Activated CD4-positive, alpha-beta T cell treated with anti-CD3 and anti-CD28 coated beads for 48 hours (primary cell): ENCODE results near the gene FPR1.
A peak's percentile ranks its signal among the peaks of the same experiment; 100 is the strongest.

Experiments used
- DNase-seq: peaks from one replicate; pipeline ENCODE4 v3.0.0-alpha.2; 2020

Gene FPR1

GRCh38 chr19:51733742-51734522, 17.7 kb downstream of the FPR1 start:
- DNase-seq: no peak

DNA sequence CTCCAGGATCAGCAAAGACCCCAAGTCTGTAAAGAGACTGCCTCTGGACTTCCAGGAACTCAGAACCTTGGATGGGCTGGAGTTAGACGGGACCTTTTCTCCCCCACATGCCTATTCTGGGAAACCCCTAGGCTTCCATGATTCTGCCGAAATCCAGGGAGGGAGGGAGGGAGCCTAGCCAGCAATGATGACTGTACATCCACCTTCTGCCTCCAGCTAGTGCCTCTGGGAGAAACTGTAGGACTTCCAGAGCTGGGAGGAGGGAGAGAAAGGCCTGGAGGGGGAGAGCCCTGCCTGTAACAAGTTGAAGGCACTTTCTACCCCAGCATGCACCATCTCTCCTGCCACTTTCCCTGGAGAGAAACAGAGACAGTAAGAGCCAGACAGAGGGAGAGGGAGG, 21.9 kb downstream of the FPR1 start:
- no peak for DNase-seq

DNA sequence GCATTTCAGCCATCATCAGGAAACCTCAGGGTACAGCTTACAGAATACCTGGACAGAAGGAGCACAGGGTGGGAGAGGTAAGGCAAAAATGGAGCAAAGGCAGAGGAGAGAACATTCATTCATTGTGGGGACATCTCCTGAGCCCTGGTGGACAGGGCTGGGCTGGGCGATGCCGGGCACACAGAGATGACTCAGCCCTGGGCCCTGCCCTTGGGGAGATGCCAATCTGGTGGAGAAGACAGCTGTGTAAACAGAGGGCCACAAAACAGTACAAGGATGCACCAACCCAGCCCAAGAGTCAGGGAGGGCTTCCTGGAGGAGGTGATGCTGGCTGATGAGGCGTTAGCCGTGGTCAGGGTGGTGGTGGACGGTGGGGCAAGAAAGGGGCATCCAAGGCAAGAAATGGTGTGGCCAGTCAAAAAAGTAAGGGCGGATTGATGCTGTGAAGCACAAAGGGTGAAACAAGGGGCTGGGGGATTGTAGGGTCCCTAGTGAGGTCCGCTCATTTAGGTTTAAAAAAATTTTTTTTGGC, 24.3 kb downstream of the FPR1 start:
- DNase-seq: no peak

GRCh38 chr19:51726049-51726448, 25.6 kb downstream of the FPR1 start:
- no peak for DNase-seq

DNA sequence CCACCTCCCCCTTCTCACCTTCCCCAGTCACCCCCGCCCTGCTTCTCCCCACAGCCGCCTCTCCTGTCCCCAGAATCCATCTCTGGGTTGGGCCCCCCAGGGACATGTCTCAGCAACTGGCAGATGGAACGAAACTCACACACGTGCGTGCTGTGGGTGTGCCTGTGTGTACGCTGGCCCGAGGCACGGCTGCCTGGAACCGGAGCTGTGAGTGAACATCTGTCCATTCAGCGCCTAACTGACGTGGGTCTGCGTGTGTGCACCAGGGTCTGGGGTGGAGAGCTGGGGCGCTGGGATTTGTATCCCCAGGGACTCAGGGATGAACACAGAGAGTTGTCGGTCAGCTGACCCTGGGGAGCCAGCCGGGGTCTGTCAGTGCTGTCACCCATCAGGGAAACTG, 27.1 kb downstream of the FPR1 start:
- no peak for DNase-seq

- DNase-seq: no peak
Measured at GRCh38 chr19:51722492-51722891, 29.2 kb downstream of the FPR1 start.

DNA sequence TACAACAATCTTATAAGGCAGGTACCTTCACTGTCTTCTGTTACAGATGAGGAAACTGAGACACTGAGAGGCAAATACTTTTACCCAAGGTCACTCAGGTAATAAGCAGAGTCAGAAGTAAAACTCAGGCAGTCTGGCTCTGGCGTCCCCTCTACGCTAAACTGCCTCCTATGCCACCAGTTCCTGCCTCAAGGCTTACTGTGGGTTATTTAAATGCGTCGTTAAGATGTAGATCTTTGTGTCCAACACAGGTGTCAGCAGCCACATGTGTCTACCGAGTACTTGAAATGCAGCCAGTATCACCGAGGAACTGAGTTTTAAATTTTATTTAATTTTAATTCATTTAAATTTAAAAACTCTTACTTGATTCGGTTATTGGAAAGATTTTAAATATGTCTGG, 29.8 kb downstream of the FPR1 start:
- DNase-seq: no peak

GRCh38 chr19:51719251-51719988, 32.3 kb downstream of the FPR1 start:
- no peak for DNase-seq

DNA sequence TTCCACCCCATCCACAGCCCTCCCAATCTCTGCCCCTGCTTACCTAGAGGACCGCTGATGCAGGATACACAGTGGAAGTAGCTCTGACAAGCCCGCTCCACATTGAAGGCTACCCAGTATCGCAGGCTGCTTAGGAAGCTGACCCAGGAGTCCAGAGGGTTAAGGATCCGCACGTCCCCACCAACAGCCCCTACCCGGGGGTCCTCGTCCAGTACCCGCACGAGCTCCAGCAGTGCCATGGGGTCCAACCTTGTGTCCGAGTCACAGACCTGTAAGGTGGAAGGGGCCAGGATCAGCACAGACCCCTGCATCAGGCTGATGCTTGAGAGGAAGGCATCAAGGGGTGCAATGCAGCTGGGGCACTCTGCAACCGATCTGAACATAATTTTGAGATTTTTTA, 34.8 kb downstream of the FPR1 start:
- DNase-seq: no peak

DNA sequence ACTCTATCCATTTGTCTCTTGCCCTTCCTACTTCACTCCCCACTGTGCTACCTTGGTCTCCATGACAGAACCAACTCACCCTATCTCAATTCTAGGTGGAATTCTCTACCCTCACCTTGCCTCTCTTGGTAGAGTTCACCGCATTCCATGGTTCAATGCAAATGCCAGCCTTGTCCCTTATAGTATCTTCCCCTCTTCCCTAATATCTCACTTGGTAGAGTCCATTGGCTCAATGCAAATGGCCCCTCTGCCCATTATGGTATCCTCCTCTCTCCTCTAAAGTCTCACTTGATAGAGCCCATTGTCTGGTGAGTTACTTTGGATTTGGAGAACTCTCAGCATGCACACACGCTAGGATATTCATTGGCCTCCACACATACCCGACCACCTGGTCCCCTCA, 35.8 kb downstream of the FPR1 start:
- no peak for DNase-seq

DNA sequence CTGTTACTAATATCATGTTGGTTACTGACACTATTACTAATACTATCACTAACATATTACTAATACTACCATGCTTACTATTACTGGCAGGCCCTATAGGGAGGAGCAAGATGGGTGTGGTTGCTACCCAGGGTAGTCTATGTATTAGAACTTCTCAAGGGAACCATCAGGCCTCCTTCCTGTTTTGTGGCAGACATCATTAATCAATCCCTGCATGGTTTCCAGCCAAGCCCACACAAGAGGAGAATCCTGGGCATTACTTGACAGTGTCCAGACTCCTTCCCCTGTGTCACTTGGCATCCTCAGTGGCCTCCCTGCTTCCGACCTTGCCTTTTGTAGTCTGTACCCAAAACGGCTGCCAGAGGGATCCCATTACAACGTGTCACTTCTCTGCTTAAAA, 36.8 kb downstream of the FPR1 start:
- no peak for DNase-seq

DNA sequence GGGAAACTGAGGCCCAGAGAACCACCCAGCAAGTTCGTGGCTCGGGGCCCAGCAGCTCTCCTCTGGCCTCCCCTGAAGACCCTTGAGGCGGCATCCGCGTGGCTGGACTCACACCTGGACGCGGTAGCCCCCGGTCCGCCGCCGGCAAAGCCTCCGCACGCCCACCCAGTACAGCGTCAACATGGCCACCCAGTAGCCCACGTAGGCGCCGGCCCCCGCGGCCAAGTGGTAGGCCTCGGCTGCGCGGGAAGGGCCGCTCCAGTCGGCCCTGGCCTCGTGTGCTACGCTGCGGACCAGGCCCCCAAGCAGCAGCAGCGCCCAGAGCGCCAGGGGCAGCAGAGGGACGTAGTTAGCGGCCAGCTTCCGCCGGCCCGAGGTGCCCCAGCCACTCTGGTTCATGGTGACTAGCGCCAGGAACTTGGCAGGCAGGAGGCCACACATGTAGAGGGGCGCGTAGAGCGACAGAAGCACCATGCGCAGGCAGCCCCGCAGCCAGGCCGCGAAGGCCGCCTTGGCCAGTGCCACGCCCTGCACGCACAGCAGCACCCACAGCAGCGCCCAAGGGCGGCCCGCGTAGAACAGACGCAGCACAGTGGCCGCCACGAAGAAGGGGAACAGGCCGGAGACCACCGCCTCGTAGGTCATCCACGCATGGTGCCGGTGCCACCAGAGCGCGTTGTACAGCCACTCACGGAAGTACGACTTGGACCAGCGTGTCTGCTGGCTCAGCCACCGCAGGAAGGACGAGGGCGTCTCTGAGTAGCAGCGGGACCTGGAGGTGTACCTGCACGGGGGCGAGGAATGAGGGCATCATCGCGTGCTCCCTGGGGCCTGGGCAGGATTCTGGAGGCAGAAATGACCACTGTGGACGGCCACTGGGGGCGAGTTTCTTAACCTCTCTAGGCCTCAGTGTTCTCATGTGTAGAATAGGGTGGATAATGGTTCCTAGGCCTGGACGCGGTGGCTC, 38.1 kb downstream of the FPR1 start:
- no peak for DNase-seq

GRCh38 chr19:51712461-51713081, 39.1 kb downstream of the FPR1 start:
- no peak for DNase-seq

DNA sequence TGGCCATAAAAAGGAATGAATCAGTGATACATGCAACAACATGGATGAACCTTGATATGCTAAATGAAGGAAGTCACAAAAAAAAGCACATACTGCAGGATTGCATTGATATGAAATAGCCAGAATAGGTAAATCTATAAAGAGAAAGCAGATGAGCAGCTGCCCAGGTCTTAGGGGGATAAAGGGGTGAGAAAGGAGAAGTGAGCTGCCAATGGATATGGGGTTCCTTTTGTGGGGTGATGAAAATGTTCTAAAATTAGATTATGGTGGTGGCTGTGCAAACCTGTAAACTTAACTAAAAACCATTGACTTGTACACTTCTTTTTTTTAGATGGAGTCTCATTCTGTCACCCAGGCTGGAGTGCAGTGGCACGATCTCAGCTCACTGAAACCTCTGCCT, 40.0 kb downstream of the FPR1 start:
- no peak for DNase-seq

DNA sequence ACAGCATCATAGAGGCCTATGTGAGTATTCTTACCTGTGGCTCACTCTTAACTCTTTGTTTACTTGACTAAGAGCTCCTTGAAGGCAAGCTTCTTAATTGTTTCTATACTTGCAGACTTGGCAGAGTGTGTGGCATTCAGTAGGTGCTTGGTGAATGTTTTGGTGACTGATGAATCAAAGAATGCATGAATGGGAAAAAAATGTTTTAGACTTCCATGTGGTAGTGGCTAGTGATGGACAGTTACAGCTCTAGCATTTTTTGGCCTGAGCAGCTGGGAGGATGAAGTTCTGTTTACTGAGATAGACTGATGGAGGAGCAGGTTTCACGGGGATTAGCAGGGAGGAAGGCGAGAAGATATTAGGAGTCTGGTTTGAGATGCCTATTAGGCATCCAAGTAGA, 41.5 kb downstream of the FPR1 start:
- no peak for DNase-seq

GRCh38 chr19:51709575-51709974, 42.1 kb downstream of the FPR1 start:
- DNase-seq: no peak

DNA sequence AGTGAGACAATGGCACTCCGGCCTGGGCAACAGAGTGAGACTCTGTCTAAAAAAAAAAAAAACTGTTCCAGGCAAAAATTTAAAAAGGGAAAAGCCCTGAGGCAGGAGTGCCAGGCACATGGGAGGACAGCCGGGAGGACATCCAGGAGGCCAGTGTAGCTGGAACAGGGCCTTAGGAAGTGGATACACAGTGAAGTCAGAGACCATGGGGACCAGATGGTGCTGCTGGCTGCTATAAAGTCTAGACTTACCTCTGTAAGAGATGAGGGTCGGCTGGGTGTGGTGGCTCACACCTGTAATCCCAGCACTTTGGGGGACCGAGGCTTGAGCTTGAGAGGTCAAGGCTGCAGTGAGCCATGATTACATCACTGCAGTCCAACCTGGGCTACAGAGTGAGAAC, 42.9 kb downstream of the FPR1 start:
- DNase-seq: no peak

DNA sequence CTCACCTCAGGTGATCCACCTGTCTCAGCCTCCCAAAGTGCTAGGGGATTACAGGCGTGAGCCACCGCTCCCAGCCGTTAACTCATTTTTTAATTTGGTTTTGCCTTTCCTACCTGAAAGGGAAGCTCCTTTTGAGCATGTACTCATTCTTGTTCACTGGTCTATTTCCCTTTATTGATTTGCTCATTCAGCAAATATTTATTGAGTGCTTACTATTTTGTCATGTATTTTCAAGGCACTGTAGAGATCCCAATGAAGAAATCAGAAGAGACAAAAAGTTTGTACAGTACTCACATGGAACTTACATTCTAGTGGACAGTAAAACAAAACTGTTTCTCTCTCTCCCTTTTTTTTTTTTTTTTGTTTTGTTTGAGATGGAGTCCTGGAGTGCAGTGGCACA, 44.8 kb downstream of the FPR1 start:
- DNase-seq: no peak

DNA sequence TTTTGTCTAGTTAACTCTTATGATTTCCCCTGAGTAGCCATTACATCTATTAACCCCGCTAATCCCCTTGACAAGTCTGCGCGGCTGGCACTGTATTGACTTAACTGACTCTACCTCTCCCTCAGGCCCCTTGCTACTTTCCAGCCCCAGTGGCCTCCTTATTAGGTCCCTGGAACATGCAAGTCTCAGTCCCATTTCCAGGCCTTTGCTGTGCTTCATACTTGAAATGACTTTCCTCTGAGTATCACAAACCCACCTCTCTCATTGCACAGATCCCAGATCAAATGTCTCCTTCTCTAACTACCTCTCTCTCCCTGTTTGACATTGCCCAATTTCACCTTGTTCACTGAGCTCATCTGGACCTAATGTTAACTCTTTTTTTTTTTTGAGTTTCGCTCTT, 45.4 kb downstream of the FPR1 start:
- no peak for DNase-seq

DNA sequence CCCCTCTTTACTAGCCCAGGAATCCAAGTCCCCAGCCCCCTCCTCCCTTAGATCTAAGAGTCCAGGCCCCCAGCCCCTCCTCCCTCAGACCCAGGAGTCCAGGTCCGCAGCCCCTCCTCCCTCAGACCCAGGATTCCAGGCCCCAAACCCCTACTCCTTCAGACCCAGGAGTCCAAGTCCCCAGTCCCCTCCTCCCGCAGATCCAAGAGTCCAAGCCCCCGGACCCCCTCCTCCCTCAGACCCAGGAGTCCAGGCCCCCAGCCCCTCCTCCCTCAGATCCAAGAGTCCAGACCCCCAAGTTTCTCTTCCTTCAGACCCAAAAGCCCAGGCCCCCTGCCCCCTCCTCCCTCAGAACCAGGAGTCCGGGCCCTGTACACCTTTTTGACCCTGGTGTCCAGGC, 47.1 kb downstream of the FPR1 start:
- no peak for DNase-seq

- DNase-seq: peak; percentile 97
Measured at GRCh38 chr19:51703575-51704515, 47.8 kb downstream of the FPR1 start.
